Activated T-cell treated with anti-CD3 and anti-CD28 coated beads, Interleukin-2, amount 50 U/mL, for 24 hours (primary cell): ENCODE results near the gene ZNF443.
"Not testable (repeated sequence)": the region's sequence is repeated elsewhere in the genome, so short reads cannot be mapped to it uniquely, and the experiment has no call there.

ENCODE experiments used
- DNase-seq: peaks from one replicate; pipeline ENCODE4 v3.0.0-alpha.2; 2020
- H3K27ac Mint-ChIP-seq: 2 replicates; pipeline ENCODE4 v1.8.0; 2020; ENCODE audit warnings: mild to moderate bottlenecking, mixed read lengths
- H3K27me3 Mint-ChIP-seq: 2 replicates; pipeline ENCODE4 v1.8.0; 2020; ENCODE audit warnings: mixed read lengths
- H3K36me3 Mint-ChIP-seq: 2 replicates; pipeline ENCODE4 v1.8.0; 2020; ENCODE audit warnings: low read depth, mixed read lengths
- H3K4me1 Mint-ChIP-seq: 2 replicates; pipeline ENCODE4 v1.8.0; 2020; ENCODE audit warnings: low read depth, mixed read lengths
- H3K4me3 Mint-ChIP-seq: 2 replicates; pipeline ENCODE4 v1.8.0; 2020; ENCODE audit warnings: mild to moderate bottlenecking, moderate library complexity, mixed read lengths
- H3K9me3 Mint-ChIP-seq: 2 replicates; pipeline ENCODE4 v1.8.0; 2020; ENCODE audit warnings: mixed read lengths

The ZNF443 gene

GRCh38 chr19:12440541-12441316, at the start of gene ZNF443:
TSS of gene ZNF443 (minus strand) at chr19:12441021. CDS start at chr19:12440914, 107 bp downstream.
- peak; percentile 100 for DNase-seq
- Mint-ChIP-seq H3K27me3 (no peaks in the 10 kb centered on the region), H3K27ac (peak within 1 kb of the TSS; percentile 96), H3K9me3 (peaks cover 33% of the 10 kb centered on the region), H3K4me3 (peak within 1 kb of the TSS; percentile 97), H3K36me3 (peaks cover 25% of the 10 kb centered on the region), H3K4me1 (peaks cover 20% of the 10 kb centered on the region)

GRCh38 chr19:12486265-12486783, 45.5 kb upstream of the ZNF443 start:
- H3K4me1 Mint-ChIP-seq, result peaks cover 29% of the 10 kb centered on the region
- not testable (repeated sequence) for H3K4me3 Mint-ChIP-seq, DNase-seq, H3K27me3 Mint-ChIP-seq, H3K27ac Mint-ChIP-seq, H3K36me3 Mint-ChIP-seq, H3K9me3 Mint-ChIP-seq

- Mint-ChIP-seq H3K36me3 (peaks cover 9% of the 10 kb centered on the region), H3K27ac (no peak overlapping the region), H3K4me3 (peak overlapping the region; percentile 94), H3K27me3 (no peaks in the 10 kb centered on the region), H3K4me1 (peaks cover 29% of the 10 kb centered on the region), H3K9me3 (no peaks in the 10 kb centered on the region)
- no peak for DNase-seq
These were observed 44.8 kb upstream of the ZNF443 start for GRCh38 chr19:12485571-12485970.

- DNase-seq, result no peak
- Mint-ChIP-seq H3K27ac (peak overlapping the region; percentile 90), H3K9me3 (no peaks in the 10 kb centered on the region), H3K27me3 (no peaks in the 10 kb centered on the region), H3K36me3 (peaks cover 9% of the 10 kb centered on the region), H3K4me3 (peak overlapping the region; percentile 94), H3K4me1 (peaks cover 29% of the 10 kb centered on the region)
These were observed 44.2 kb upstream of the ZNF443 start for GRCh38 chr19:12485052-12485416.

GRCh38 chr19:12484371-12485051, 43.7 kb upstream of the ZNF443 start, which contains the start of gene ZNF709:
TSS of gene ZNF709 (minus strand) at chr19:12484816. CDS start at chr19:12484657, 159 bp downstream.
- Mint-ChIP-seq H3K36me3 (peaks cover 9% of the 10 kb centered on the region), H3K27me3 (no peaks in the 10 kb centered on the region), H3K27ac (peak within 1 kb of the TSS; percentile 90), H3K4me3 (peak within 1 kb of the TSS; percentile 94), H3K4me1 (peaks cover 31% of the 10 kb centered on the region), H3K9me3 (no peaks in the 10 kb centered on the region)
- peak; percentile 94 for DNase-seq

- no peak for DNase-seq
- peak overlapping the region; percentile 94 for H3K4me3 Mint-ChIP-seq
- H3K27me3 Mint-ChIP-seq, result no peaks in the 10 kb centered on the region
- H3K4me1 Mint-ChIP-seq, result peaks cover 32% of the 10 kb centered on the region
- H3K27ac Mint-ChIP-seq, result peak overlapping the region; percentile 38
- peaks cover 9% of the 10 kb centered on the region for H3K36me3 Mint-ChIP-seq
- no peaks in the 10 kb centered on the region for H3K9me3 Mint-ChIP-seq
These were observed 43.2 kb upstream of the ZNF443 start for GRCh38 chr19:12484011-12484370.

- Mint-ChIP-seq H3K4me1 (peaks cover 46% of the 10 kb centered on the region), H3K36me3 (peaks cover 9% of the 10 kb centered on the region), H3K4me3 (peak overlapping the region; percentile 94), H3K27me3 (no peaks in the 10 kb centered on the region), H3K9me3 (no peaks in the 10 kb centered on the region), H3K27ac (peak overlapping the region; percentile 61)
- DNase-seq, result no peak
These were observed 41.7 kb upstream of the ZNF443 start for GRCh38 chr19:12482509-12482886.

- H3K27ac Mint-ChIP-seq, result peak overlapping the region; percentile 50
- H3K36me3 Mint-ChIP-seq, result peaks cover 9% of the 10 kb centered on the region
- no peak for DNase-seq
- peak overlapping the region; percentile 94 for H3K4me3 Mint-ChIP-seq
- no peaks in the 10 kb centered on the region for H3K9me3 Mint-ChIP-seq
- no peaks in the 10 kb centered on the region for H3K27me3 Mint-ChIP-seq
- peaks cover 46% of the 10 kb centered on the region for H3K4me1 Mint-ChIP-seq
These were observed 41.1 kb upstream of the ZNF443 start for GRCh38 chr19:12481781-12482508.

- Mint-ChIP-seq H3K4me3 (no peak overlapping the region), H3K36me3 (peaks cover 12% of the 10 kb centered on the region), H3K4me1 (peaks cover 42% of the 10 kb centered on the region), H3K9me3 (no peaks in the 10 kb centered on the region), H3K27me3 (no peaks in the 10 kb centered on the region), H3K27ac (no peak overlapping the region)
- no peak for DNase-seq
These were observed 37.6 kb upstream of the ZNF443 start for GRCh38 chr19:12478234-12478941.

- not testable (repeated sequence) for H3K4me1 Mint-ChIP-seq, H3K4me3 Mint-ChIP-seq, H3K27me3 Mint-ChIP-seq, DNase-seq, H3K27ac Mint-ChIP-seq
- H3K36me3 Mint-ChIP-seq, result peaks cover 78% of the 10 kb centered on the region
- peaks cover 42% of the 10 kb centered on the region for H3K9me3 Mint-ChIP-seq
These were observed 26.8 kb upstream of the ZNF443 start for GRCh38 chr19:12467651-12468050.

- no peak overlapping the region for H3K4me3 Mint-ChIP-seq
- H3K27ac Mint-ChIP-seq, result no peak overlapping the region
- no peaks in the 10 kb centered on the region for H3K27me3 Mint-ChIP-seq
- peaks cover 84% of the 10 kb centered on the region for H3K36me3 Mint-ChIP-seq
- H3K4me1 Mint-ChIP-seq, result no peaks in the 10 kb centered on the region
- H3K9me3 Mint-ChIP-seq, result peaks cover 52% of the 10 kb centered on the region
- no peak for DNase-seq
These were observed 24.4 kb upstream of the ZNF443 start for GRCh38 chr19:12465211-12465610.

- Mint-ChIP-seq H3K27me3 (no peaks in the 10 kb centered on the region), H3K36me3 (peaks cover 82% of the 10 kb centered on the region), H3K4me1 (no peaks in the 10 kb centered on the region), H3K9me3 (peaks cover 50% of the 10 kb centered on the region), H3K27ac (no peak overlapping the region), H3K4me3 (no peak overlapping the region)
- no peak for DNase-seq
These were observed 23.9 kb upstream of the ZNF443 start for GRCh38 chr19:12464769-12465168.

GRCh38 chr19:12464139-12464538, 23.3 kb upstream of the ZNF443 start:
- not testable (repeated sequence) for H3K4me3 Mint-ChIP-seq, H3K27ac Mint-ChIP-seq, H3K4me1 Mint-ChIP-seq, DNase-seq, H3K27me3 Mint-ChIP-seq
- Mint-ChIP-seq H3K9me3 (peaks cover 53% of the 10 kb centered on the region), H3K36me3 (peaks cover 83% of the 10 kb centered on the region)

GRCh38 chr19:12453495-12453894, 12.7 kb upstream of the ZNF443 start:
- peaks cover 46% of the 10 kb centered on the region for H3K9me3 Mint-ChIP-seq
- no peak for DNase-seq

More at GRCh38 chr19:12453495-12453894, 12.7 kb upstream of the ZNF443 start:
- H3K27me3 Mint-ChIP-seq, result no peaks in the 10 kb centered on the region
- no peak overlapping the region for H3K4me3 Mint-ChIP-seq
- no peak overlapping the region for H3K27ac Mint-ChIP-seq
- peaks cover 53% of the 10 kb centered on the region for H3K36me3 Mint-ChIP-seq
- H3K4me1 Mint-ChIP-seq, result no peaks in the 10 kb centered on the region
